MM.1S (cell line): ENCODE results near the gene SPTBN1.

Experiments
- DNase-seq: peaks from one replicate; pipeline ENCODE4 v3.0.0-alpha.2; 2015
- H2AFZ ChIP-seq: fragments of 300-600 bp; sonication (generic); 2 replicates; pipeline ENCODE4 v1.6.0; 2016; ENCODE audit warnings: antibody characterized with exemption, low read length
- H3F3A ChIP-seq: fragments of 300-600 bp; sonication (generic); 2 replicates; pipeline ENCODE4 v1.6.1; 2016; ENCODE audit warnings: mild to moderate bottlenecking, antibody characterized with exemption, low read length, moderate library complexity, mixed read lengths; ENCODE audit not compliant: insufficient read depth
- H3K27ac ChIP-seq: fragments of 300-600 bp; sonication (generic); 2 replicates; pipeline ENCODE4 v1.5.1; 2016; ENCODE audit warnings: mild to moderate bottlenecking, low read length
- H3K27me3 ChIP-seq: fragments of 300-600 bp; sonication (generic); replicated peaks from 2 replicates; pipeline ENCODE4 v1.6.0; 2016; ENCODE audit warnings: low read length; ENCODE audit not compliant: insufficient read depth
- H3K36me3 ChIP-seq: fragments of 300-600 bp; sonication (generic); replicated peaks from 2 replicates; pipeline ENCODE4 v1.6.1; 2016; ENCODE audit warnings: mild to moderate bottlenecking, low read length, mixed read lengths; ENCODE audit not compliant: insufficient read depth
- H3K4me1 ChIP-seq: fragments of 300-600 bp; sonication (generic); 2 replicates; pipeline ENCODE4 v1.6.1; 2016; ENCODE audit warnings: low read length, mixed read lengths
- H3K4me2 ChIP-seq: fragments of 300-600 bp; sonication (generic); 2 replicates; pipeline ENCODE4 v1.6.0; 2016; ENCODE audit warnings: low read depth, low read length
- H3K4me3 ChIP-seq: fragments of 300-600 bp; sonication (generic); 2 replicates; pipeline ENCODE4 v1.5.1; 2016; ENCODE audit warnings: low read length, mixed read lengths
- H3K79me2 ChIP-seq: fragments of 300-600 bp; sonication (generic); 2 replicates; pipeline ENCODE4 v1.6.1; 2016; ENCODE audit warnings: mixed run types, low read length, mixed read lengths
- H3K9ac ChIP-seq: fragments of 300-600 bp; sonication (generic); 2 replicates; pipeline ENCODE4 v1.6.1; 2016; ENCODE audit warnings: low read length, mixed read lengths
- H3K9me2 ChIP-seq: fragments of 300-600 bp; sonication (generic); replicated peaks from 2 replicates; pipeline ENCODE4 v1.6.1; 2016; ENCODE audit warnings: mild to moderate bottlenecking, low read length, mixed read lengths; ENCODE audit not compliant: insufficient read depth
- H3K9me3 ChIP-seq: fragments of 300-600 bp; sonication (generic); replicated peaks from 2 replicates; pipeline ENCODE4 v1.6.1; 2016; ENCODE audit warnings: mild to moderate bottlenecking, low read length, mixed read lengths; ENCODE audit not compliant: insufficient read depth
- H4K20me1 ChIP-seq: fragments of 300-600 bp; sonication (generic); 2 replicates; pipeline ENCODE4 v1.6.1; 2016; ENCODE audit warnings: mild to moderate bottlenecking, low read length, moderate library complexity, mixed read lengths; ENCODE audit not compliant: insufficient read depth
- EZH2 ChIP-seq: fragments of 300-600 bp; sonication (generic); optimal IDR thresholded peaks from 2 replicates; pipeline ENCODE3; 2017; ENCODE audit warnings: low read depth, mild to moderate bottlenecking, antibody characterized with exemption, low read length, mixed read lengths
- EZH2phosphoT487 ChIP-seq: fragments of 300-600 bp; sonication (generic); IDR thresholded peaks from 2 replicates; pipeline ENCODE4 v1.6.1; 2018; ENCODE audit warnings: antibody characterized with exemption, low read length
- TF ChIP-seq, protein P1 (sequence below): fragments of 300-600 bp; sonication (generic); IDR thresholded peaks from 2 replicates; pipeline ENCODE4 v1.5.1; 2016; ENCODE audit warnings: antibody characterized with exemption, low read length, mixed read lengths

Gene SPTBN1

DNA sequence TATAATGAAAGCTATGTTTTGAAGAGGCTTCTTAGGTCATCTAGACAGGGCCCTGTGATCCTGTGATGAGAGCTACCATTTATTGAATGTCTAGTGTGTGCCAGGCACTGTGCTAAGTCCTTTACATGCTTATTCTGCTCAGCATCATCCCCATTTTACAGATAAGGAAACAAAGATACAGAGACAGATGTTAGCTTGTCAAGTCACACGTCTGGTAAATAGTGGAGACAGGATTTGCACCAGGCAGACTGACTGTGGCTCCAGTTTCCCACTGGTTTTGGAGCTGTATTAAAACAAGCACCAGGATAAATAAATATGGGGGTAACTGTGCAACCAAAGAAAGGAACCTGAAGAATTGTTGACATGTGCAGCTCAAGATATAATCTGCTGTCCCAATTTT is 248.1 kb downstream of the SPTBN1 start:
- no peaks in the 10 kb centered on the region for H4K20me1 ChIP-seq
- TF ChIP-seq, protein P1, sequence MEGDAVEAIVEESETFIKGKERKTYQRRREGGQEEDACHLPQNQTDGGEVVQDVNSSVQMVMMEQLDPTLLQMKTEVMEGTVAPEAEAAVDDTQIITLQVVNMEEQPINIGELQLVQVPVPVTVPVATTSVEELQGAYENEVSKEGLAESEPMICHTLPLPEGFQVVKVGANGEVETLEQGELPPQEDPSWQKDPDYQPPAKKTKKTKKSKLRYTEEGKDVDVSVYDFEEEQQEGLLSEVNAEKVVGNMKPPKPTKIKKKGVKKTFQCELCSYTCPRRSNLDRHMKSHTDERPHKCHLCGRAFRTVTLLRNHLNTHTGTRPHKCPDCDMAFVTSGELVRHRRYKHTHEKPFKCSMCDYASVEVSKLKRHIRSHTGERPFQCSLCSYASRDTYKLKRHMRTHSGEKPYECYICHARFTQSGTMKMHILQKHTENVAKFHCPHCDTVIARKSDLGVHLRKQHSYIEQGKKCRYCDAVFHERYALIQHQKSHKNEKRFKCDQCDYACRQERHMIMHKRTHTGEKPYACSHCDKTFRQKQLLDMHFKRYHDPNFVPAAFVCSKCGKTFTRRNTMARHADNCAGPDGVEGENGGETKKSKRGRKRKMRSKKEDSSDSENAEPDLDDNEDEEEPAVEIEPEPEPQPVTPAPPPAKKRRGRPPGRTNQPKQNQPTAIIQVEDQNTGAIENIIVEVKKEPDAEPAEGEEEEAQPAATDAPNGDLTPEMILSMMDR = no peak
- TF ChIP-seq EZH2phosphoT487 (no peak), EZH2 (no peak)
- H3K4me3 ChIP-seq = no peak overlapping the region
- H2AFZ ChIP-seq = no peak overlapping the region
- no peaks in the 10 kb centered on the region for H3F3A ChIP-seq
- no peaks in the 10 kb centered on the region for H3K36me3 ChIP-seq
- no peaks in the 10 kb centered on the region for H3K4me1 ChIP-seq
- H3K27me3 ChIP-seq = no peaks in the 10 kb centered on the region
- no peak overlapping the region for H3K4me2 ChIP-seq
- H3K79me2 ChIP-seq = no peaks in the 10 kb centered on the region
- no peak overlapping the region for H3K9ac ChIP-seq
- H3K9me2 ChIP-seq = no peaks in the 10 kb centered on the region
- H3K27ac ChIP-seq = no peak overlapping the region
- no peak for DNase-seq
- no peaks in the 10 kb centered on the region for H3K9me3 ChIP-seq

GRCh38 chr2:54704688-54705605 is 248.8 kb downstream of the SPTBN1 start:
- no peak overlapping the region for H3K4me2 ChIP-seq
- H3K79me2 ChIP-seq = no peaks in the 10 kb centered on the region
- DNase-seq = peak; percentile 64
- no peaks in the 10 kb centered on the region for H4K20me1 ChIP-seq
- H3K4me3 ChIP-seq = no peak overlapping the region
- no peak overlapping the region for H2AFZ ChIP-seq
- H3K9me3 ChIP-seq = no peaks in the 10 kb centered on the region
- TF ChIP-seq, protein P1 = peak; percentile 57
- TF ChIP-seq EZH2 (no peak), EZH2phosphoT487 (no peak)
- H3K9me2 ChIP-seq = no peaks in the 10 kb centered on the region
- H3K4me1 ChIP-seq = no peaks in the 10 kb centered on the region
- H3K9ac ChIP-seq = no peak overlapping the region
- no peak overlapping the region for H3K27ac ChIP-seq
- no peaks in the 10 kb centered on the region for H3F3A ChIP-seq
- no peaks in the 10 kb centered on the region for H3K36me3 ChIP-seq
- H3K27me3 ChIP-seq = no peaks in the 10 kb centered on the region

DNA sequence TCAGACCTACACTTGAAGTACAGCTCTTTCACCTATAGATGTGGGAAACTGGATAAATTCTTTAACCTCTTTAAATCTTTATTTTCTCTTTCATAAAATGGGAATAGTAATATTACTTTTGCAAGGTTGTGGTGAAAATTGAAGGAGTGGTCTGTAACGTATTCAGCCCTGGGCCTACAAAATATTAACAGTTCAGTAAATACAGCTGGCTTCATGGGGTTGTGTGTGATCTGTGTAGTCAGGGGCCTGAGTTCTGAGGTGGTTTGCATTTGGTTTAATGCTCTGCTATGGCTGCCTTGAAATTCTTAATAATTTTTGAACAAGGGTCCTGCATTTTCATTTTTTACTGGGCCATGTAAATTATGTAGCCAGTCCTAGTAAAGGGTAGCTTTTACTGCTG is 250.5 kb downstream of the SPTBN1 start:
- Histone ChIP-seq H3K9me3 (no peaks in the 10 kb centered on the region), H3K79me2 (no peaks in the 10 kb centered on the region), H3K27me3 (no peaks in the 10 kb centered on the region), H3K9me2 (no peaks in the 10 kb centered on the region), H4K20me1 (no peaks in the 10 kb centered on the region), H3K4me1 (no peaks in the 10 kb centered on the region), H3K9ac (no peak overlapping the region), H3K27ac (no peak overlapping the region), H2AFZ (no peak overlapping the region), H3K4me3 (no peak overlapping the region), H3K36me3 (no peaks in the 10 kb centered on the region), H3F3A (no peaks in the 10 kb centered on the region), H3K4me2 (no peak overlapping the region)
- TF ChIP-seq EZH2 (no peak), EZH2phosphoT487 (no peak)
- TF ChIP-seq, protein P1 = no peak
- DNase-seq = no peak
